A549 (cell line): ENCODE data around the gene FGFR2. TPM values are rescaled to one million over a fixed set of nuclear protein-coding genes. Genes with fewer than 3 reads are reported as not detected.

Experiments used
- ATAC-seq, 2 experiments: fragments of 200-7000 bp in 1 of 2; fragments of >200 bp in 1 of 2; cut with Nextera tagmentation in 1 of 2; cut with Tn5 transposase in 1 of 2; 3 replicates each; pipeline versions ENCODE4 v1.8.0 to v1.9.1; 2018 to 2020; ENCODE audit warnings: mild to moderate bottlenecking in 1 of 2, moderate library complexity in 1 of 2
- CTCF ChIA-PET: fragments of 300-600 bp; sonication (Branson Sonifier 250); formaldehyde crosslinking; extraction: SDS; loops from one replicate; lab custom pipeline; 2021; ENCODE audit warnings: antibody characterized with exemption, inconsistent platforms; lab: Yijun Ruan, JAX
- POLR2A ChIA-PET: fragments of 350-600 bp; formaldehyde crosslinking; extraction: SDS; loops from one replicate; lab custom pipeline; 2021; ENCODE audit warnings: antibody characterized with exemption, inconsistent platforms; lab: Yijun Ruan, JAX
- DNase-seq, 2 experiments: peaks; one replicate each; pipeline versions ENCODE4 v3.0.0 to v3.0.0-alpha.2; 2011 to 2016; ENCODE audit warnings: low read depth in 1 of 2, low spot score in 1 of 2
- FAIRE-seq: peaks from 2 replicates; lab custom pipeline; 2011; peaks lifted over from hg19 to GRCh38; lab: Jason Lieb, UNC
- H3K27ac ChIP-seq, 2 experiments: fragments of >200 bp; sonication (Bioruptor Twin); formaldehyde crosslinking; 3 replicates each; pipeline ENCODE4 v1.5.1; 2016 to 2017
- H3K4me1 ChIP-seq: fragments of >200 bp; sonication (Bioruptor Twin); formaldehyde crosslinking; 3 replicates; pipeline ENCODE4 v1.6.1; 2016
- H3K4me2 ChIP-seq: fragments of >200 bp; sonication (Bioruptor Twin); formaldehyde crosslinking; 3 replicates; pipeline ENCODE4 v1.6.1; 2016
- H3K4me3 ChIP-seq: fragments of >200 bp; sonication (Bioruptor Twin); formaldehyde crosslinking; 3 replicates; pipeline ENCODE4 v1.5.1; 2016
- H3K9me3 ChIP-seq: fragments of >200 bp; sonication (Bioruptor Twin); formaldehyde crosslinking; 3 replicates; pipeline ENCODE4 v1.6.1; 2016
- BHLHE40 ChIP-seq: IDR thresholded peaks from 2 replicates; pipeline ENCODE4 v1.6.1; 2012; ENCODE audit warnings: low read depth, low read length, inconsistent platforms
- CBX8 ChIP-seq: fragments of 200-600 bp; sonication (generic); IDR thresholded peaks from 2 replicates; pipeline ENCODE4 v1.6.1; 2016
- CEBPB ChIP-seq, 2 experiments: fragments of >200 bp in 1 of 2; sonication (Bioruptor Twin) in 1 of 2; formaldehyde crosslinking in 1 of 2; IDR thresholded peaks; 2 replicates each; pipeline ENCODE4 v1.6.1; 2012 to 2016
- EHF ChIP-seq: fragments of 250-450 bp; sonication (Bioruptor Pico); IDR thresholded peaks from 2 replicates; pipeline ENCODE4 v1.5.0; 2020; ENCODE audit warnings: mild to moderate bottlenecking
- EHMT2 ChIP-seq: fragments of 200-600 bp; sonication (generic); IDR thresholded peaks from 2 replicates; pipeline ENCODE4 v1.6.1; 2016; ENCODE audit warnings: antibody characterized with exemption, low read depth, mild to moderate bottlenecking, moderate library complexity
- GATA3 ChIP-seq: IDR thresholded peaks from 2 replicates; pipeline ENCODE4 v1.6.1; 2012; ENCODE audit warnings: borderline replicate concordance
- HDAC2 ChIP-seq: fragments of 200-600 bp; sonication (generic); IDR thresholded peaks from 2 replicates; pipeline ENCODE4 v1.6.1; 2016
- HOXB13 ChIP-seq: fragments of 250-450 bp; sonication (Bioruptor Pico); IDR thresholded peaks from 2 replicates; pipeline ENCODE4 v1.5.0; 2020; ENCODE audit warnings: low read depth, mild to moderate bottlenecking, moderate library complexity
- HOXB5 ChIP-seq: fragments of 250-450 bp; sonication (Bioruptor Pico); IDR thresholded peaks from 2 replicates; pipeline ENCODE4 v1.5.0; 2020; ENCODE audit warnings: mild to moderate bottlenecking, moderate library complexity
- JUNB ChIP-seq: fragments of >200 bp; sonication (Bioruptor Twin); formaldehyde crosslinking; IDR thresholded peaks from 2 replicates; pipeline ENCODE4 v1.6.1; 2016
- KDM1A ChIP-seq: fragments of 200-600 bp; sonication (generic); IDR thresholded peaks from 2 replicates; pipeline ENCODE4 v1.6.1; 2016; ENCODE audit warnings: low read depth, mild to moderate bottlenecking
- KDM5A ChIP-seq: fragments of 200-600 bp; sonication (generic); IDR thresholded peaks from 2 replicates; pipeline ENCODE4 v1.6.1; 2016; ENCODE audit warnings: antibody characterized with exemption, mild to moderate bottlenecking
- NR3C1 ChIP-seq: fragments of >200 bp; sonication (Bioruptor Twin); formaldehyde crosslinking; IDR thresholded peaks from 3 replicates; pipeline ENCODE4 v1.6.1; 2017
- RAD21 ChIP-seq, 2 experiments: fragments of >200 bp in 1 of 2; sonication (Bioruptor Twin) in 1 of 2; formaldehyde crosslinking in 1 of 2; IDR thresholded peaks in 1 of 2; conservative IDR thresholded peaks in 1 of 2; 2 replicates in 1 of 2; 3 replicates in 1 of 2; pipeline ENCODE4 v1.6.1; 2012 to 2018; ENCODE audit warnings: inconsistent platforms in 1 of 2
- RARB ChIP-seq: fragments of 250-450 bp; sonication (Bioruptor Pico); IDR thresholded peaks from 2 replicates; pipeline ENCODE4 v1.8.0; 2021; ENCODE audit warnings: mild to moderate bottlenecking, moderate library complexity
- RCOR1 ChIP-seq: fragments of 150-350 bp; IDR thresholded peaks from 2 replicates; pipeline ENCODE4 v1.6.1; 2014; ENCODE audit warnings: antibody characterized with exemption, low read length, low read depth
- SREBF2 ChIP-seq: fragments of 450-650 bp; IDR thresholded peaks from 2 replicates; pipeline ENCODE4 v1.6.1; 2014; ENCODE audit warnings: mild to moderate bottlenecking, moderate library complexity
- TFCP2L1 ChIP-seq: fragments of 250-450 bp; sonication (Bioruptor Pico); IDR thresholded peaks from 2 replicates; pipeline ENCODE4 v1.5.0; 2021; ENCODE audit warnings: mild to moderate bottlenecking
- ZNF302 ChIP-seq: fragments of 250-450 bp; sonication (Bioruptor Pico); IDR thresholded peaks from 2 replicates; pipeline ENCODE4 v1.9.0; 2021; ENCODE audit warnings: inconsistent platforms, mild to moderate bottlenecking, moderate library complexity
- ZSCAN20 ChIP-seq: fragments of 250-450 bp; sonication (Bioruptor Pico); IDR thresholded peaks from 2 replicates; pipeline ENCODE4 v1.8.0; 2022; ENCODE audit warnings: mild to moderate bottlenecking, moderate library complexity
- WGBS: methylation state at CpG from one replicate; pipeline ENCODE4 v1.1.6; 2017; ENCODE audit errors: missing lambda C conversion rate; 5-methylcytosine and 5-hydroxymethylcytosine counted together
- polyA plus RNA-seq, 4 experiments: library from polyadenylated mRNA; depleted of rRNA in 3 of 4; stranded (reverse); fragments of >200 nt; fragmentation: RNase III in 1 of 4; extraction: RNeasy Plus Mini Kit Qiagen cat#74134 plus additional on column Dnase treatment in 1 of 4; gene quantifications; 2 replicates in 3 of 4; 3 replicates in 1 of 4; pipeline ENCODE4 v1.2.3, GENCODE V29; 2011 to 2017
- TF ChIP-seq, protein P1 (sequence below): fragments of 250-450 bp; sonication (Bioruptor Pico); IDR thresholded peaks from 2 replicates; pipeline ENCODE4 v1.5.0; 2021; ENCODE audit warnings: mild to moderate bottlenecking, moderate library complexity, borderline replicate concordance
- TF ChIP-seq, protein P2 (sequence below): IDR thresholded peaks from 2 replicates; pipeline ENCODE4 v1.6.1; 2012; ENCODE audit warnings: low read depth, borderline replicate concordance
- TF ChIP-seq, protein P3 (sequence below): fragments of >200 bp; sonication (Bioruptor Twin); formaldehyde crosslinking; IDR thresholded peaks from 3 replicates; pipeline ENCODE4 v1.6.1; 2016
- TF ChIP-seq, protein P4 (sequence below): fragments of 450-650 bp; IDR thresholded peaks from 2 replicates; pipeline ENCODE4 v1.6.1; 2014; ENCODE audit warnings: antibody characterized with exemption
- TF ChIP-seq, protein P5 (sequence below): fragments of 250-450 bp; sonication (Bioruptor Pico); IDR thresholded peaks from 2 replicates; pipeline ENCODE4 v1.5.0; 2020; ENCODE audit warnings: low read depth, mild to moderate bottlenecking, moderate library complexity

FGFR2 gene
- polyA plus RNA-seq, 2 of the 4 experiments (the other 2 are of a cell fraction) = 0.16 to 0.22 TPM

DNA sequence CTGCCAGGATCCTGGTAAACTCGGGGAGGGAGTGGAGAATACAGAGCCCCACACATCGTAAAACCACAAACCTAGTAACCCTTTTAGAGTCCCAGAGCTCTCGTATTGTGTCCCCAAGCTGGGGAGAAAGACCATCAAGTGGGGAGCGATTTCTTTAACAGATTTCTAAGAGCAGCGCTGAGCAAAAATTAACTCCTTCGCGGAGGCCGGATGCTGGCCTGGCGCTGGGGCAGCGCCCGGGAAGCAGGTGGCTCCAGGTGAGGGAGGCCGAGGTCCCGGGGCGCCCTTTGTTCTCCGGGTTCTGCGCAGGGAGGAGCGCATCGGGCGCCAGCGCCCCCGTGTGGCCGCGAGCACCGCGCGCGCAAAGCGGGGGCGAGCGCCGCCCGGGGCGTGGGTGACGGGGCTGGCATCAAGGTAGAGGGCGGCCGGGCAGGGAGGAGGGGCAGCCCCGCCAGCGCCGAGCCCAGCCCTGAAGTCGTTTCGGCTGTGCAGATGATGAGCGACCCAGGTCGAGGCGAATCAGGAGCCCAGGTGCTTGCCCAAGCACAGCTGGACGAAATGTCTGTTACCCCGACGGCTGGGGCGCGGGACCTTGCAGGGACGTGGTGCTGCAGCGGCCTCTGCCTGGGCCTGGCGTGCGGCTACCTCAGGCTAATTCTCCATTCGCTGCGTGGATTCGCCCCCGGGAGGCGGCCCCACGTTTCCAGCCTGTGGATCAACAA, 10.4 kb upstream of the FGFR2 start (continued):
- TF ChIP-seq ZSCAN20 (no peak), EHF (CRISPR knock-in tag) (no peak)
- TF ChIP-seq, all 56 proteins: peak for 4

DNA sequence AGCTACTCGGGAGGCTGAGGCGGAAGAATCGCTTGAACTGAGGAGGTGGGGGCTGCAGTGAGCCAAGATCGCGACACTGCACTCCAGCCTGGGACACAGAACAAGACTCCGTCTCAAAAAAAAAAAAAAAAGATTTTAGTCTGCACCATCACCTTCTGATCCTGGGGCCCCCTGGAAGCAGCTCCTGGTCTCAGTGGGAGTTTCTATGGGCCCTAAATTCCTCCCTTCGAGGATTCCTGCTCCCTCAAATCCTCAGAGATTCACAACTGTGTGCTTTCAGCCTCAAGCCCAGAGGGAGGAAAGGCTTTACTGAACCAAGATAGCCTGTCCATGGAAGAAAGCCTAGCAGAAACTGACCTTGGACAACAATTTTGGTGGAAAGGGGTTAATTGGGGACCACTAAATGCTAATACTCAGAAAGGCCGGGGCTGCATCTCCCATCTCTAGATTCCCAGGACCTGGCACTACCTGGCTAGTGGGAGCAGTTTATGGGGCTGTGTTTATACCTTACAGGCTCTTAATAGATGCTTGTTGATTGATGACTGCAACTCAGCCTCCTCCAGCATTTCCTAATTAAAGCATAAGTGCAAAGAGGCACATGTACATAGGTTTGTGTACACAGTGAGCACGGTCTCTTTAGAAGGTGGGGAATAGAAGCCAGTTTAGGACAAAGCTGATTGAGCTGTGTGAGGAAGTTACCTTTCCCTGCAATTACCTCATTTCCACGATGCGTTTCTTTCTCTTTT, 9.2 kb upstream of the FGFR2 start:
- ChIA-PET CTCF (interaction anchor here (0.9 to 3.2 kb wide), 4 partner anchors 8 to 151 kb away, joined by 3 to 16 read pairs (median 9); no protein-coding TSS in a partner anchor), POLR2A (no interaction called here)
- no peak for DNase-seq
- Histone ChIP-seq H3K27ac (no peak overlapping the region), H3K9me3 (no peaks in the 10 kb centered on the region), H3K4me1 (0 out of 3 replicates have a peak, but pooled peaks cover 4% of the 10 kb centered on the region), H3K4me2 (no peak overlapping the region), H3K4me3 (no peak overlapping the region)
- 67% methylated on average over 11 of the region's 11 CpGs for WGBS
- no peak for FAIRE-seq
- TF ChIP-seq KDM1A (no peak), KDM5A (no peak), RAD21 (conservative IDR thresholded peaks at IDR 0.05 in 1 of 2, IDR thresholded peaks at IDR 0.05 in 1 of 2) (no peak), HOXB5 (CRISPR knock-in tag) (no peak), GATA3 (no peak), EHMT2 (no peak), JUNB (no peak), HDAC2 (no peak)
- TF ChIP-seq, protein P1, sequence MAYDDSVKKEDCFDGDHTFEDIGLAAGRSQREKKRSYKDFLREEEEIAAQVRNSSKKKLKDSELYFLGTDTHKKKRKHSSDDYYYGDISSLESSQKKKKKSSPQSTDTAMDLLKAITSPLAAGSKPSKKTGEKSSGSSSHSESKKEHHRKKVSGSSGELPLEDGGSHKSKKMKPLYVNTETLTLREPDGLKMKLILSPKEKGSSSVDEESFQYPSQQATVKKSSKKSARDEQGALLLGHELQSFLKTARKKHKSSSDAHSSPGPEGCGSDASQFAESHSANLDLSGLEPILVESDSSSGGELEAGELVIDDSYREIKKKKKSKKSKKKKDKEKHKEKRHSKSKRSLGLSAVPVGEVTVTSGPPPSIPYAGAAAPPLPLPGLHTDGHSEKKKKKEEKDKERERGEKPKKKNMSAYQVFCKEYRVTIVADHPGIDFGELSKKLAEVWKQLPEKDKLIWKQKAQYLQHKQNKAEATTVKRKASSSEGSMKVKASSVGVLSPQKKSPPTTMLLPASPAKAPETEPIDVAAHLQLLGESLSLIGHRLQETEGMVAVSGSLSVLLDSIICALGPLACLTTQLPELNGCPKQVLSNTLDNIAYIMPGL (CRISPR knock-in tag) = no peak
- TF ChIP-seq, protein P2, sequence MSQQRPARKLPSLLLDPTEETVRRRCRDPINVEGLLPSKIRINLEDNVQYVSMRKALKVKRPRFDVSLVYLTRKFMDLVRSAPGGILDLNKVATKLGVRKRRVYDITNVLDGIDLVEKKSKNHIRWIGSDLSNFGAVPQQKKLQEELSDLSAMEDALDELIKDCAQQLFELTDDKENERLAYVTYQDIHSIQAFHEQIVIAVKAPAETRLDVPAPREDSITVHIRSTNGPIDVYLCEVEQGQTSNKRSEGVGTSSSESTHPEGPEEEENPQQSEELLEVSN = no peak
- no peak for ATAC-seq

DNA sequence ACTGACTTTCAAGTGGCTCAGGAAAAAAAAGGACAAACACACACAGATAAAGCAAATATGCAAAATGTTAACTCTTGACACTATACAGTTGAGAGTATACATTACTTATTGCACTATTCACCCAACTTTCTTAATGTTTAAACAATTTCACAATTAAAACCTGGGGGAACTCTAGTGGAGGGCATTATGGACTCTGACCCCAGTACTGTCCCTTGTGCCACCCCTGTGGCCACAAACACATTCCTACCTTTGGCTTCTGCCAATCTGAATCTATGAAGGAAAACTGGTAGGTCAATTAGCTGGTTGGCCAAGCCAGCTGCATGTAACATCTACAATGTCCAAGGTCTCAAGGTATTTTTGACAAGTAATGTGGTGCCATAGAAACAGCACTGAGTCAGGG, 7.5 kb upstream of the FGFR2 start:
- no peaks in the 10 kb centered on the region for H3K9me3 ChIP-seq
- TF ChIP-seq GATA3 (no peak), TFCP2L1 (CRISPR knock-in tag) (no peak), RCOR1 (no peak), SREBF2 (no peak), ZNF302 (CRISPR knock-in tag) (no peak), CBX8 (no peak), HOXB13 (no peak), BHLHE40 (no peak), CEBPB (IDR thresholded peaks at IDR 0.05) (no peak), RARB (CRISPR knock-in tag) (no peak), KDM1A (no peak), NR3C1 (no peak)
- TF ChIP-seq, protein P1 (CRISPR knock-in tag) = no peak
- TF ChIP-seq, protein P3, sequence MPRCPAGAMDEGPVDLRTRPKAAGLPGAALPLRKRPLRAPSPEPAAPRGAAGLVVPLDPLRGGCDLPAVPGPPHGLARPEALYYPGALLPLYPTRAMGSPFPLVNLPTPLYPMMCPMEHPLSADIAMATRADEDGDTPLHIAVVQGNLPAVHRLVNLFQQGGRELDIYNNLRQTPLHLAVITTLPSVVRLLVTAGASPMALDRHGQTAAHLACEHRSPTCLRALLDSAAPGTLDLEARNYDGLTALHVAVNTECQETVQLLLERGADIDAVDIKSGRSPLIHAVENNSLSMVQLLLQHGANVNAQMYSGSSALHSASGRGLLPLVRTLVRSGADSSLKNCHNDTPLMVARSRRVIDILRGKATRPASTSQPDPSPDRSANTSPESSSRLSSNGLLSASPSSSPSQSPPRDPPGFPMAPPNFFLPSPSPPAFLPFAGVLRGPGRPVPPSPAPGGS = no peak
- TF ChIP-seq, protein P4, sequence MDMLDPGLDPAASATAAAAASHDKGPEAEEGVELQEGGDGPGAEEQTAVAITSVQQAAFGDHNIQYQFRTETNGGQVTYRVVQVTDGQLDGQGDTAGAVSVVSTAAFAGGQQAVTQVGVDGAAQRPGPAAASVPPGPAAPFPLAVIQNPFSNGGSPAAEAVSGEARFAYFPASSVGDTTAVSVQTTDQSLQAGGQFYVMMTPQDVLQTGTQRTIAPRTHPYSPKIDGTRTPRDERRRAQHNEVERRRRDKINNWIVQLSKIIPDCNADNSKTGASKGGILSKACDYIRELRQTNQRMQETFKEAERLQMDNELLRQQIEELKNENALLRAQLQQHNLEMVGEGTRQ = no peak
- TF ChIP-seq, protein P5, sequence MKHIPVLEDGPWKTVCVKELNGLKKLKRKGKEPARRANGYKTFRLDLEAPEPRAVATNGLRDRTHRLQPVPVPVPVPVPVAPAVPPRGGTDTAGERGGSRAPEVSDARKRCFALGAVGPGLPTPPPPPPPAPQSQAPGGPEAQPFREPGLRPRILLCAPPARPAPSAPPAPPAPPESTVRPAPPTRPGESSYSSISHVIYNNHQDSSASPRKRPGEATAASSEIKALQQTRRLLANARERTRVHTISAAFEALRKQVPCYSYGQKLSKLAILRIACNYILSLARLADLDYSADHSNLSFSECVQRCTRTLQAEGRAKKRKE (CRISPR knock-in tag) = no peak
- no peak overlapping the region for H3K4me2 ChIP-seq
- DNase-seq (no peak), ATAC-seq (no peak), FAIRE-seq (no peak)
- ChIA-PET POLR2A (no interaction called here), CTCF (no interaction called here)
- no peak overlapping the region for H3K4me3 ChIP-seq
- 0 out of 3 replicates have a peak, but pooled peaks cover 4% of the 10 kb centered on the region for H3K4me1 ChIP-seq
- no peak overlapping the region for H3K27ac ChIP-seq
